NB4 (cell line): Measurements from ENCODE around the gene SLC26A6.

ENCODE experiments used
- DNase-seq: peaks from one replicate; pipeline ENCODE4 v3.0.0; 2010; ENCODE audit warnings: low read depth
- H3K4me3 ChIP-seq: one replicate; pipeline ENCODE4 v1.5.1; 2011; ENCODE audit warnings: mild to moderate bottlenecking, low read depth, low read length, moderate library complexity
- CTCF ChIP-seq: IDR thresholded peaks from one replicate; pipeline ENCODE4 v1.5.1; 2012; ENCODE audit warnings: low read depth, low read length
- MAX ChIP-seq: IDR thresholded peaks from 2 replicates; pipeline ENCODE4 v1.6.1; 2011; ENCODE audit warnings: low read depth, low read length
- MYC ChIP-seq: IDR thresholded peaks from 2 replicates; pipeline ENCODE4 v1.6.1; 2011; ENCODE audit warnings: low read depth, low read length
- POLR2A ChIP-seq: IDR thresholded peaks from 2 replicates; pipeline ENCODE4 v1.6.1; 2011; ENCODE audit warnings: mild to moderate bottlenecking; ENCODE audit not compliant: insufficient read length; ENCODE audit errors: extremely low read depth

Gene SLC26A6

GRCh38 chr3:48664929-48665328 is 29.7 kb upstream of the SLC26A6 start:
- no peak overlapping the region for H3K4me3 ChIP-seq
- DNase-seq, result no peak
- TF ChIP-seq MYC, result no peak
- no peak for TF ChIP-seq MAX
- no peak for TF ChIP-seq POLR2A
- no peak for TF ChIP-seq CTCF

- no peak for DNase-seq
- H3K4me3 ChIP-seq, result no peak overlapping the region
- TF ChIP-seq CTCF, result no peak
- TF ChIP-seq MAX, result no peak
- TF ChIP-seq MYC, result no peak
- TF ChIP-seq POLR2A, result no peak
These were observed 29.0 kb upstream of the SLC26A6 start for GRCh38 chr3:48664313-48664644.

- no peak for TF ChIP-seq CTCF
- no peak for TF ChIP-seq MAX
- TF ChIP-seq MYC, result no peak
- H3K4me3 ChIP-seq, result no peak overlapping the region
- DNase-seq, result no peak
These were observed 28.4 kb upstream of the SLC26A6 start for GRCh38 chr3:48663489-48664312.

GRCh38 chr3:48662753-48663488 is 27.7 kb upstream of the SLC26A6 start, which contains the start of gene CELSR3:
TSS of gene CELSR3 (minus strand) at chr3:48662886. CDS start at chr3:48662634, 252 bp downstream.
- DNase-seq, result no peak
- H3K4me3 ChIP-seq, result no peak within 1 kb of the TSS
- TF ChIP-seq CTCF, result no peak
- TF ChIP-seq MYC, result no peak
- TF ChIP-seq MAX, result no peak
- no peak for TF ChIP-seq POLR2A

- no peak overlapping the region for H3K4me3 ChIP-seq
- TF ChIP-seq MAX, result no peak
- TF ChIP-seq POLR2A, result no peak
- no peak for TF ChIP-seq MYC
- no peak for TF ChIP-seq CTCF
- DNase-seq, result no peak
These were observed 27.0 kb upstream of the SLC26A6 start for GRCh38 chr3:48662145-48662752.
